Lung microvascular endothelial cell (primary cell): ENCODE results near the gene MARF1. TPM values are rescaled to one million over a fixed set of nuclear protein-coding genes. Genes with fewer than 3 reads are reported as not detected.
"Not testable (repeated sequence)": the region's sequence is repeated elsewhere in the genome, so short reads cannot be mapped to it uniquely, and the experiment has no call there.

Experiments
- DNase-seq, 2 donors: peaks; one replicate each; pipeline versions ENCODE4 v3.0.0 to v3.0.0-alpha.2; 2010; ENCODE audit warnings: low read depth in 2 of 2
- total RNA-seq: library from RNA; depleted of rRNA; stranded (reverse); fragments of >200 nt; gene quantifications from 2 replicates; pipeline ENCODE4 v1.2.1, GENCODE V29; 2014

MARF1 gene
- total RNA-seq, 1 donor from 2014 or later, result 14.3 TPM

DNA sequence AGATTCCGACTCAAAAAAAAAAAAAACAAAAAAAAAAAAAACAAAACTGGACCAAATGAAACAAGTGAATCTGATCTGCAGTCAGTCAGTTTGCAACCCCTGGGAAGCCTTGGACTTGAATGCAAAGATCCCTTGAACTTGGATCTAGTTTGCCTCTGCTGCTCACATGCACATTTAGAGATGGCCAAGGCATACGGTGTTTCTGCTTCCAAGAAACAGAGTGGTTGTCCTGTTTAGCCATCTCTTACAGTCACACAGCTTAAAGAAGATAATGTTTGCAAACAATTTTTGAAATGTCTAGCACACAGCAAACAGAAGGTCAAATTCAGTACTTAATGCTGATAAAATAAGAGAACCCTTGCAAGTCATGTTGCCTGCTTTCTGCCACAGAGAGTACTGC is 11.6 kb upstream of the MARF1 start:
- no peak for DNase-seq

DNA sequence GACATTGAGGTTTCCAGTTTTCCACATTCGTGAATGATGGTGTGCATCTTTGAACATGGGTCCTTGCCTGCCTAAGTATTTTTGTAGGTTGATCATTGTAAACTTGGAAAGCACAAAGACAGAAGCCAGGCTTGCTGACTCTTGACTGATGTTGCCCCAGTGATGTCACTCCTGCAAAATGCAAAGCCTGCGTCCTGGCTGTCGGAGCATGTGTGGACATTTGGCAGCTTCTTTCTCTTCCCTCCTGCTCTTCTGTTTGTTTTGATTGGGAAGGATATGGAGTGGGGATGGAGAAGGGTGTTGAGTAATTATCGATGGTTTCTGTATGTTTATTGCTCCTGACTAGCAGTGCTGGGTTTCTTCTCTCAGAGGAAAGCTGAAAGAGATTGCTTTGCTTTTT is 10.3 kb upstream of the MARF1 start:
- DNase-seq, result peak; percentile 52 to 70

DNA sequence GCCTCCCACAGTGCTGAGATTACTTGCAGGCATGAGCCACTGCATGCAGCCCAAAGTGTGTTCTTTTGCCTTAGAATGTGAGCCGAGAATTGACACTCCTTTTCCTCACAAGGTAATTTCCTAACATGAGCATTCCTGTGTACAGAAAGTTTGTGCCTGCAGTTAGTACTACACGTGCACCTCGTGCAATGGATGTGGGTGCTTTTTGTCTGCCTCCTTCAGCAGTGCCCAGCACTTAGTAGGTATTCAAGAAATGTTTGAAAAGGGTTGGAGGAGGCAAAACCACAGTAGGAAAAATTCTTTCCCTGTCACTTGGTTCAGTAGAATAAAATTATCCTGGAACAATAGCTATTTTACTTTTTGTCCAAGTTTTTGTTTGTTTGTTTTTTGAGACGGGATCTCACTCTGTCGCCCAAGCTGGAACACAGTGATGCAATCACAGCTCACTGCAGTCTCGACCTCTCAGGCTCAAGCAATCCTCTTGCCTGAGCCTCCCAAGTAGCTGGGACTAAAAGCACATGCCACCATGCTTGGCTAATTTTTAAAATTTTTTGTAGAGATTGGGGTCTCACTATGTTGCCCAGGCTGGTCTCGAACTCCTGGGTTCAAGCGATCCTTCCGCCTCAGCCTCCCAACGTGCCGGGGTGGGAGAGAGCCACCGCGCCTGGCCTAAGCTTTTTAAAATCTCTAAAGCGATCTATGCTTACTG is 9.5 kb upstream of the MARF1 start:
- no peak for DNase-seq

DNA sequence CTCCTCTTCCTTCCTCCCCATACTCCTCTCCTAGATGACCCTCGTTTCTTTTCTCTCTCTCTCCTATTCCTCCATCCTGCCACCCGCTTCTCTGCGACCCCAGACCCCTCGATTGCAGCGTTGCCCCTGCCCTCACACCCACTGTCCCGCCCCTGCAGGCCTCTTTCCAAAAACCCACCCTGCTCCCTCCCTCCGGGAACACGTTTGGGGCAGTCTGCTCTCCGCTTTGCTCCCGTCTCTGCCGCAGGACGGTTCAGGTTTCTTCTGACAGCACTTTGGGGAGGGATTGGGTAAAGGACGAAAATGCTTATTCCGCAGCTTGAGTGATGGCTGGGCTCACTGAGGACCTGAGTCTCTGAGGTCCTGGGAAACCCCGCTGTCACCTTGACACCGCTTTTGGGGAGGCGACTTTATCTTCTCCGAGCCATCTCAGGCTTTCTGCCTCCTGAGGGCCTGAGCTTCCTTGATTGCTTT is 7.8 kb upstream of the MARF1 start:
- peak; percentile 26 to 28 for DNase-seq

DNA sequence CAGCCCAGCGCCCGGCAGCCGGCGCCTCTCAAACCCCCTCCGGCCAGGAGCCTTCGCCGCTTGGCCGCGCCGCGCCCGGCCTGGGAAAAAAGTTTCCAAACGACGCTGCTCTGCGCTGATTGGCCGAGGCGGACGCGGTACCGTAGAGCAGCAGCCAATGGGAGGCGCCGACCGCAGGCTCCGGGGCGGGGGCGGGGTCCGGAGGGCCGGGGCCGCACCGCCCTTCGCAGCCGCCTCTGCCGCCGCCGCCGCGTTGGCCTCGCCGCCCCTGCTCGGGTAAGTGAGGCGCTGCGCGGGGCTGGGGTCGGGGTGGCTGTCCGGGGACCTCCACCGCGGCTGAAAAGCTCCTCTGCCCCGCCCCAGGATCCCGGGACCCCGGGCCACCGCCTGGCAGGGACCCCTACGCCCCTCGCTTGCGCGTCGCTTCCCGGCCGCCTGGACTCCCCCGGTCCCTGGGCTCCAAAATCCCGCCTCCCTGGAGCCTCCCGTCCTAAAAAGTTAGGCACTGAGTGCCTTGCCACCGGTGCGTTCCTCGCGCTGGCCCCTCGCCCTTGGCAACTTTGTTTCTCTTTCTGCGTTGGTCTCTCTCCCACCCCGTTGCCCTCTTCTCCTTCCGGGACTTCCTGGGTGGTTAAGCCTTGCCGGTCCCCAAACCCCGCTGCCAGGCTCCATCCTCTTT is 7.2 kb upstream of the MARF1 start, which contains the start of gene NDE1:
Gene NDE1 (plus strand): TSS at position 227 of the 679 bp plus-strand sequence. CDS start 14,534 bp downstream, outside the sequence.
- DNase-seq, result peak; percentile 92 to 93

GRCh38 chr16:15649727-15650018 is 6.7 kb upstream of the MARF1 start:
- DNase-seq, result no peak

- DNase-seq, result not testable (repeated sequence)
Observed at GRCh38 chr16:15649311-15649710, 6.4 kb upstream of the MARF1 start.

DNA sequence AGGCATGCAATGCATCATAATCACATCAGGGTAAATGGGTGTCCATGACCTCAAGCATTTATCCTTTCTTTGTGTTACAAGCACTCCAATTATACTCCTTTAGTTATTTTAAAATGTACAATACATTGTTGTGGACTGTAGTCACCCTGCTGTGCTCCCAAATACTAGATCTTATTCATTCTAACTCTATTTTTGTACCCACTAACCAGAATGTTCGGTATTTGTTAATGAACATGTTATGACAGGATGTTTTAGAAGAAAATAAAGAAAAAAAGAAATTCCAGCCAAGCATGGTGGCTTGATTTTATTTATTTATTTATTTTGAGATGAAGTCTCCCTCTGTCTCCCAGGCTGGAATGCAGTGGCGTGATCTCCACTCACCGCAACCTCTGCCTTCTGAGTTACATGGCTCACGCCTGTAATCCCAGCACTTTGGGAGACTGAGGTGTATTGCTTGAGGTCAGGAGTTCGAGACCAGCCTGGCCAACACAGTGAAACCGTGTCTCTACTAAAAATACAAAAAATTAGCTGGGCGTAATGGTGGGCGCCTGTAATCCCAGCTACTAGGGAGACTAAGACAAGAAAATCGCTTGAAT is 5.3 kb upstream of the MARF1 start:
- DNase-seq, result no peak

- DNase-seq, result no peak
Observed at GRCh38 chr16:15647294-15648014, 4.5 kb upstream of the MARF1 start.

GRCh38 chr16:15646557-15647293 is 3.8 kb upstream of the MARF1 start:
- DNase-seq, result not testable (repeated sequence)

- DNase-seq, result peak; percentile 32 to 73
Observed at GRCh38 chr16:15644962-15645465, 2.1 kb upstream of the MARF1 start.

- DNase-seq, result peak in 1 of 2 donors; percentile 12
Observed at GRCh38 chr16:15644267-15644961, 1.5 kb upstream of the MARF1 start.

- no peak for DNase-seq
Observed at GRCh38 chr16:15643946-15644250, 944 bp upstream of the MARF1 start.

GRCh38 chr16:15642557-15643047 is 352 bp downstream of the MARF1 start:
- peak in 1 of 2 donors; percentile 63 for DNase-seq

- DNase-seq, result no peak
Observed at GRCh38 chr16:15641753-15642556, 999 bp downstream of the MARF1 start.

GRCh38 chr16:15640966-15641365 is 2.0 kb downstream of the MARF1 start:
- no peak for DNase-seq

GRCh38 chr16:15639061-15639568 is 3.8 kb downstream of the MARF1 start:
- no peak for DNase-seq

DNA sequence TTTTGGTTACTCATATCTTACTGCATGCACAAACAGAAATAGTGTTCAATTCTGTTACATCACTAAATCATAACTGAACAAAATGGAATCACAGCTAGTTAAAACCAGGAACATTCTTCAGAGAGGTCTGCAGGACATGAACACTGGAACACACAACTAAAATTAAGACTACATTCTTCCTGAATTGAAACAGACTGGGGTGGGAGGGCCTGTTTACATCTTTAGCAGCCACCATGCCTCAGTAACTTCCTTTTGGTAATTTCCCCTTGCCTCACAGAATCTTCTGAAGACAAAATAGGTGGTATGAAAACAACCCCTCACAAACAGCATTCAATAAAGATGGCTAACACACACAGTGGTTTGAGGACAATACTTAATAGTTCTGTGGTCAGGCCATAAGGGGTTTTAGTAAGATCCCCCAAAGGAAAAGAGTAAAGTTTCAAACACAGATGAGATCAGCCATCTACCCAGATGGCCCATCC is 6.5 kb downstream of the MARF1 start:
- peak in 1 of 2 donors; percentile 45 for DNase-seq

GRCh38 chr16:15635926-15636325 is 7.0 kb downstream of the MARF1 start:
- DNase-seq, result no peak
